SJSA1 (cell line): ENCODE results near the gene TBC1D22A. TPM values are rescaled to one million over a fixed set of nuclear protein-coding genes. Genes with fewer than 3 reads are reported as not detected.

Experiments used
- DNase-seq, 2 experiments: peaks; one replicate each; pipeline ENCODE4 v3.0.0-alpha.2; 2015 to 2020; ENCODE audit warnings: low spot score in 2 of 2, low read depth in 1 of 2
- H3K27ac ChIP-seq: fragments of 250-450 bp; sonication (Bioruptor Pico); 2 replicates; pipeline ENCODE4 v1.5.1; 2020; ENCODE audit warnings: mild to moderate bottlenecking, moderate library complexity
- H3K27me3 ChIP-seq: fragments of 250-450 bp; sonication (Bioruptor Pico); replicated peaks from 2 replicates; pipeline ENCODE4 v1.5.1; 2020; ENCODE audit warnings: mild to moderate bottlenecking, moderate library complexity
- H3K36me3 ChIP-seq: fragments of 250-450 bp; sonication (Bioruptor Pico); 2 replicates; pipeline ENCODE4 v1.5.1; 2020; ENCODE audit warnings: mild to moderate bottlenecking
- H3K4me1 ChIP-seq: fragments of 250-450 bp; sonication (Bioruptor Pico); replicated peaks from 2 replicates; pipeline ENCODE4 v1.6.1; 2021; ENCODE audit warnings: mild to moderate bottlenecking
- H3K4me3 ChIP-seq: fragments of 250-450 bp; sonication (Bioruptor Pico); 2 replicates; pipeline ENCODE4 v1.5.1; 2020; ENCODE audit warnings: mild to moderate bottlenecking
- H3K9me3 ChIP-seq: fragments of 250-450 bp; sonication (Bioruptor Pico); replicated peaks from 2 replicates; pipeline ENCODE4 v1.5.1; 2020; ENCODE audit warnings: mild to moderate bottlenecking
- total RNA-seq: library from RNA; depleted of rRNA; stranded (reverse); fragments of >200 nt; shearing (Covaris generic); gene quantifications from 2 replicates; pipeline ENCODE4 v1.2.3, GENCODE V29; 2014

Gene TBC1D22A
- total RNA-seq, 1 experiment from 2014 or later = 10.5 TPM

- no peak overlapping the region for H3K4me3 ChIP-seq
- no peak overlapping the region for H3K27ac ChIP-seq
- peaks cover 13% of the 10 kb centered on the region for H3K4me1 ChIP-seq
- H3K36me3 ChIP-seq = peaks cover 7% of the 10 kb centered on the region; the same call in 1 of the 2 replicates
- no peaks in the 10 kb centered on the region for H3K27me3 ChIP-seq
- H3K9me3 ChIP-seq = peaks cover 4% of the 10 kb centered on the region; the same call in 1 of the 2 replicates
- DNase-seq = no peak
These were observed 20.4 kb upstream of the TBC1D22A start for GRCh38 chr22:46741974-46742519.

- peaks cover 4% of the 10 kb centered on the region; the same call in 1 of the 2 replicates for H3K9me3 ChIP-seq
- no peak overlapping the region for H3K4me3 ChIP-seq
- DNase-seq = no peak
- peaks cover 3% of the 10 kb centered on the region; the same call in 1 of the 2 replicates for H3K36me3 ChIP-seq
- H3K27me3 ChIP-seq = no peaks in the 10 kb centered on the region
- peaks cover 13% of the 10 kb centered on the region for H3K4me1 ChIP-seq
- H3K27ac ChIP-seq = no peak overlapping the region
These were observed 19.8 kb upstream of the TBC1D22A start for GRCh38 chr22:46742576-46743221.

GRCh38 chr22:46744581-46744980 lies 17.9 kb upstream of the TBC1D22A start:
- H3K27ac ChIP-seq = no peak overlapping the region
- DNase-seq = no peak
- no peak overlapping the region for H3K4me3 ChIP-seq
- peaks cover 4% of the 10 kb centered on the region; the same call in 1 of the 2 replicates for H3K9me3 ChIP-seq
- no peaks in the 10 kb centered on the region for H3K27me3 ChIP-seq
- peaks cover 4% of the 10 kb centered on the region for H3K4me1 ChIP-seq
- no peaks in the 10 kb centered on the region for H3K36me3 ChIP-seq

GRCh38 chr22:46746192-46746591 lies 16.3 kb upstream of the TBC1D22A start:
- peaks cover 4% of the 10 kb centered on the region; the same call in 1 of the 2 replicates for H3K9me3 ChIP-seq
- peaks cover 7% of the 10 kb centered on the region for H3K4me1 ChIP-seq
- no peaks in the 10 kb centered on the region for H3K27me3 ChIP-seq
- H3K36me3 ChIP-seq = no peaks in the 10 kb centered on the region
- no peak overlapping the region for H3K27ac ChIP-seq
- DNase-seq = no peak
- no peak overlapping the region for H3K4me3 ChIP-seq

GRCh38 chr22:46746620-46747019 lies 15.8 kb upstream of the TBC1D22A start:
- Histone ChIP-seq H3K4me1 (peaks cover 7% of the 10 kb centered on the region), H3K27me3 (no peaks in the 10 kb centered on the region), H3K9me3 (peaks cover 4% of the 10 kb centered on the region; the same call in 1 of the 2 replicates), H3K4me3 (no peak overlapping the region), H3K27ac (no peak overlapping the region), H3K36me3 (no peaks in the 10 kb centered on the region)
- no peak for DNase-seq

- no peak for DNase-seq
- no peaks in the 10 kb centered on the region for H3K27me3 ChIP-seq
- H3K36me3 ChIP-seq = no peaks in the 10 kb centered on the region
- H3K4me1 ChIP-seq = peaks cover 7% of the 10 kb centered on the region
- peaks cover 4% of the 10 kb centered on the region; the same call in 1 of the 2 replicates for H3K9me3 ChIP-seq
- no peak overlapping the region for H3K4me3 ChIP-seq
- H3K27ac ChIP-seq = no peak overlapping the region
These were observed 14.8 kb upstream of the TBC1D22A start for GRCh38 chr22:46747646-46748045.

- Histone ChIP-seq H3K4me1 (peaks cover 12% of the 10 kb centered on the region), H3K4me3 (no peak overlapping the region), H3K27ac (no peak overlapping the region), H3K27me3 (no peaks in the 10 kb centered on the region), H3K9me3 (no peaks in the 10 kb centered on the region), H3K36me3 (no peaks in the 10 kb centered on the region)
- DNase-seq = peak in 1 of 2 experiments; percentile 39
These were observed 14.1 kb upstream of the TBC1D22A start for GRCh38 chr22:46748206-46748907.

- H3K27ac ChIP-seq = no peak overlapping the region
- peak in 1 of 2 experiments; percentile 43 for DNase-seq
These were observed 13.4 kb upstream of the TBC1D22A start for GRCh38 chr22:46748908-46749675.

GRCh38 chr22:46749682-46750529 lies 12.5 kb upstream of the TBC1D22A start:
- peaks cover 25% of the 10 kb centered on the region for H3K4me1 ChIP-seq
- H3K36me3 ChIP-seq = no peaks in the 10 kb centered on the region
- no peak overlapping the region for H3K4me3 ChIP-seq
- H3K9me3 ChIP-seq = no peaks in the 10 kb centered on the region
- no peaks in the 10 kb centered on the region for H3K27me3 ChIP-seq
- no peak overlapping the region for H3K27ac ChIP-seq
- peak in 1 of 2 experiments; percentile 42 for DNase-seq

More at GRCh38 chr22:46748908-46749675, 13.4 kb upstream of the TBC1D22A start:
- H3K9me3 ChIP-seq = no peaks in the 10 kb centered on the region
- H3K27me3 ChIP-seq = no peaks in the 10 kb centered on the region
- peaks cover 19% of the 10 kb centered on the region for H3K4me1 ChIP-seq
- no peak overlapping the region for H3K4me3 ChIP-seq
- H3K36me3 ChIP-seq = no peaks in the 10 kb centered on the region

GRCh38 chr22:46750530-46750800 lies 12.0 kb upstream of the TBC1D22A start:
- H3K4me3 ChIP-seq = no peak overlapping the region
- H3K9me3 ChIP-seq = no peaks in the 10 kb centered on the region
- no peak for DNase-seq
- H3K27me3 ChIP-seq = no peaks in the 10 kb centered on the region
- H3K4me1 ChIP-seq = peaks cover 25% of the 10 kb centered on the region
- H3K27ac ChIP-seq = no peak overlapping the region
- no peaks in the 10 kb centered on the region for H3K36me3 ChIP-seq

- DNase-seq = no peak
- no peak overlapping the region for H3K4me3 ChIP-seq
- H3K4me1 ChIP-seq = peaks cover 25% of the 10 kb centered on the region
- H3K36me3 ChIP-seq = no peaks in the 10 kb centered on the region
- no peak overlapping the region for H3K27ac ChIP-seq
- peaks cover under 1% of the 10 kb centered on the region; the same call in 1 of the 2 replicates for H3K9me3 ChIP-seq
- no peaks in the 10 kb centered on the region for H3K27me3 ChIP-seq
These were observed 11.5 kb upstream of the TBC1D22A start for GRCh38 chr22:46750863-46751443.

- no peak overlapping the region for H3K27ac ChIP-seq
- H3K27me3 ChIP-seq = no peaks in the 10 kb centered on the region
- peaks cover 6% of the 10 kb centered on the region; the same call in 1 of the 2 replicates for H3K9me3 ChIP-seq
- no peaks in the 10 kb centered on the region for H3K36me3 ChIP-seq
- H3K4me3 ChIP-seq = no peak overlapping the region
- peaks cover 25% of the 10 kb centered on the region for H3K4me1 ChIP-seq
- DNase-seq = no peak
These were observed 10.0 kb upstream of the TBC1D22A start for GRCh38 chr22:46752286-46752987.
